Tibial nerve (tissue), 4 donors: Measurements from ENCODE around the gene PCGF6.

Source experiments
- EP300 ChIP-seq, 2 donors: sonication (generic); formaldehyde crosslinking; IDR thresholded peaks; one replicate each; pipeline ENCODE4 v1.6.1; 2017; ENCODE audit warnings: antibody characterized with exemption in 2 of 2, mild to moderate bottlenecking in 1 of 2
- POLR2A ChIP-seq, 2 donors: fragments of 450-650 bp; IDR thresholded peaks; one replicate each; pipeline ENCODE4 v1.6.1; 2017; ENCODE audit warnings: antibody characterized with exemption in 2 of 2, mild to moderate bottlenecking in 2 of 2, moderate library complexity in 2 of 2
- TF ChIP-seq, protein P1 (sequence below), 5 experiments: fragments of 200-600 bp in 3 of 5; fragments of 450-650 bp in 2 of 5; sonication (generic) in 3 of 5; IDR thresholded peaks; one replicate each; pipeline ENCODE4 v1.5.1; 2016 to 2019; ENCODE audit warnings: antibody characterized with exemption in 5 of 5, mild to moderate bottlenecking in 3 of 5, moderate library complexity in 2 of 5

DNA sequence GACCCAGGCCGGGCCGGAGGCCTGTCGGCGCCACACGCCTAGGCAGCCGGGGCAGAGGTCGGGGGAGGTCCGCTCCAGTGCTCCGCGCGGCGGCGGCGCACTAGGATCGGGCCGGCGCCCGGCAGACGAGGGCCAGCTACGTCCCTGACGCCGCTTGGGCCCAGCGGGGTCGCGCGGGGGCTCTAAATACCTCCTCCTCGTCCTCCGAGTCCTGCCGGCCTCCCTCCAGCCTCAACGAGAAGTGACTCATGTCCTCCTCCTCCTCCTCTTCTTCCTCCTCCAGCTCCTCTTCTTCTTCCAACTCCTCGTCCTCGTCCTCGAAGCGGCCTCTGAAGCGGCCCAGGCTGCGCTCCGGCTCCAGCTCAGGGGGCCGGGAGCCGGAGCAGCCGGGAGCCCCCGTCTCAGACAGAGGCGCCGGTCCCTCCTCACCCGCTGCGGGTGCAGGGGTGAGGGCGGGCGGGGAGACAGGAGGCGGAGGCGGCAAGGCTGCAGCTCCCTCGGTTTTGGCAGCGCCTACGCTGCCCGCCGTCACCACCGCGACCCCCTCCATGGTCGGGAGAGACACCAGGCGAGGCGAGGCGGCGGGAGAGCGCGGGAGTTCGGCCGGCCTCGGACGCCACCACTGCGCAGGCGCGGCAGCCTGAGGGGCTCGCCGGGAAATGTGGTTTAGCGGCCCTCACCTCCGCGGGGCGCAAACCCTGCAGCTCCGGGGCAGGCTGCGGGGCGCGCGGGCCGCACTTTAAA, at the start of gene PCGF6:
- TF ChIP-seq, protein P1, sequence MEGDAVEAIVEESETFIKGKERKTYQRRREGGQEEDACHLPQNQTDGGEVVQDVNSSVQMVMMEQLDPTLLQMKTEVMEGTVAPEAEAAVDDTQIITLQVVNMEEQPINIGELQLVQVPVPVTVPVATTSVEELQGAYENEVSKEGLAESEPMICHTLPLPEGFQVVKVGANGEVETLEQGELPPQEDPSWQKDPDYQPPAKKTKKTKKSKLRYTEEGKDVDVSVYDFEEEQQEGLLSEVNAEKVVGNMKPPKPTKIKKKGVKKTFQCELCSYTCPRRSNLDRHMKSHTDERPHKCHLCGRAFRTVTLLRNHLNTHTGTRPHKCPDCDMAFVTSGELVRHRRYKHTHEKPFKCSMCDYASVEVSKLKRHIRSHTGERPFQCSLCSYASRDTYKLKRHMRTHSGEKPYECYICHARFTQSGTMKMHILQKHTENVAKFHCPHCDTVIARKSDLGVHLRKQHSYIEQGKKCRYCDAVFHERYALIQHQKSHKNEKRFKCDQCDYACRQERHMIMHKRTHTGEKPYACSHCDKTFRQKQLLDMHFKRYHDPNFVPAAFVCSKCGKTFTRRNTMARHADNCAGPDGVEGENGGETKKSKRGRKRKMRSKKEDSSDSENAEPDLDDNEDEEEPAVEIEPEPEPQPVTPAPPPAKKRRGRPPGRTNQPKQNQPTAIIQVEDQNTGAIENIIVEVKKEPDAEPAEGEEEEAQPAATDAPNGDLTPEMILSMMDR (IDR thresholded peaks at IDR 0.05): no peak
- TF ChIP-seq POLR2A (IDR thresholded peaks at IDR 0.05) (no peak), EP300 (IDR thresholded peaks at IDR 0.05) (peak in 1 of 2 donors; percentile 30)
